Gastrocnemius medialis (tissue), 4 donors: ENCODE results near the gene ITIH3.

Experiments
- POLR2A ChIP-seq, 2 donors: fragments of 450-650 bp; IDR thresholded peaks; one replicate each; pipeline ENCODE4 v1.6.1; 2017; ENCODE audit warnings: antibody characterized with exemption in 2 of 2, mild to moderate bottlenecking in 2 of 2, moderate library complexity in 2 of 2
- TF ChIP-seq, protein P1 (sequence below), 5 experiments: fragments of 450-650 bp in 3 of 5; fragments of 200-600 bp in 2 of 5; sonication (generic) in 2 of 5; IDR thresholded peaks in 4 of 5; conservative IDR thresholded peaks in 1 of 5; 1 replicate in 4 of 5; 2 replicates in 1 of 5; pipeline ENCODE4 v1.5.1; 2016 to 2019; ENCODE audit warnings: antibody characterized with exemption in 5 of 5, mild to moderate bottlenecking in 3 of 5, moderate library complexity in 3 of 5

DNA sequence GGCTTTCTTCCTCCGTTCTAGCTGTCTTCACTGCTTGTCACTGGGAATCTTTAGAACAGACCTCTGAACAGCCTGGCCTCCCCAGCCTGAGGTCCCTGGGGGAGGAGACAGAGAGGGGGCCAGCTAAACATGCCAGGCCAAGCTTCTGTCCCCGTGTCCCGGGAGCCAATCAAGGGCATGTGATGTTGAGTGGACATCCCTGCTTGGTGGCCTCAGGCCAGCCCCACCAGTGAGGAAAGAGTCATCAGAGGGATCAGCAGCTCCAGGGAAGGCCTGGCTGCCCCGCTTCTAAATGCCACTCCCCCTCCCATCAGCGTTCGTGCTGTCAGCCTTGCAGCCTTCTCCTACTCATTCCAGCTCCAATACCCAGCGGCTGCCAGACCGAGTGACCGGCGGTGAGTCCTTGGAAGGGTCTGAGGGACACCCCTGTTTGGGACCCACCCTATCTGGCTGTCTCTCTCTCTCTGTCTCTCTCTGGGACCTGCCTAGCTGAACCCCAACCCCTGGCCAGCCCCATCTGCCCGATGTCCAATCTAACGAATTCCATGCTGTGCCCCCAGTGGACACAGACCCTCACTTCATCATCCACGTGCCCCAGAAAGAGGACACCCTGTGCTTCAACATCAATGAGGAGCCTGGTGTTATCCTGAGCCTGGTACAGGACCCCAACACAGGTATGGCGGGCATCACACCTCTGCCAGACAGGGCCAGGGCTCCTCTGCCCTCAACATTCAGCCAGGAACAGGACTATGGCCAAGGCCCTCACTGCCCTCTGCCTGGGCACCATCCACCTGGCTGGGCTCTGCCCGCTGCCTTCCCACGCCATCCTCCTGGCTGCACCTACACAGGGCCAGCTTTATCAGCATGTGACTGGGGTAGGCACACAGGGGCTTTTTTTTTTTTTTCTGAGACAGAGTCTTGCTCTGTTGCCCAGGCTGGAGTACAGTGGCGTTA, 6.6 kb upstream of the ITIH3 start:
- TF ChIP-seq POLR2A (IDR thresholded peaks at IDR 0.05) = no peak
- TF ChIP-seq, protein P1, sequence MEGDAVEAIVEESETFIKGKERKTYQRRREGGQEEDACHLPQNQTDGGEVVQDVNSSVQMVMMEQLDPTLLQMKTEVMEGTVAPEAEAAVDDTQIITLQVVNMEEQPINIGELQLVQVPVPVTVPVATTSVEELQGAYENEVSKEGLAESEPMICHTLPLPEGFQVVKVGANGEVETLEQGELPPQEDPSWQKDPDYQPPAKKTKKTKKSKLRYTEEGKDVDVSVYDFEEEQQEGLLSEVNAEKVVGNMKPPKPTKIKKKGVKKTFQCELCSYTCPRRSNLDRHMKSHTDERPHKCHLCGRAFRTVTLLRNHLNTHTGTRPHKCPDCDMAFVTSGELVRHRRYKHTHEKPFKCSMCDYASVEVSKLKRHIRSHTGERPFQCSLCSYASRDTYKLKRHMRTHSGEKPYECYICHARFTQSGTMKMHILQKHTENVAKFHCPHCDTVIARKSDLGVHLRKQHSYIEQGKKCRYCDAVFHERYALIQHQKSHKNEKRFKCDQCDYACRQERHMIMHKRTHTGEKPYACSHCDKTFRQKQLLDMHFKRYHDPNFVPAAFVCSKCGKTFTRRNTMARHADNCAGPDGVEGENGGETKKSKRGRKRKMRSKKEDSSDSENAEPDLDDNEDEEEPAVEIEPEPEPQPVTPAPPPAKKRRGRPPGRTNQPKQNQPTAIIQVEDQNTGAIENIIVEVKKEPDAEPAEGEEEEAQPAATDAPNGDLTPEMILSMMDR (IDR thresholded peaks at IDR 0.05 in 4 of 5, conservative IDR thresholded peaks at IDR 0.05 in 1 of 5) = no peak
